GM11168 (cell line): Measurements from ENCODE around the gene ZNF154.

Experiments
- in situ Hi-C: fragments of 300-500 bp; cut with MboI; formaldehyde crosslinking; loops from one replicate; pipeline ENCODE4 v1.12.0; 2022; ENCODE audit warnings: low sequenced_read_pairs; ENCODE audit not compliant: unreplicated experiment

Gene ZNF154

GRCh38 chr19:57686727-57687126 lies 22.3 kb downstream of the ZNF154 start:
- in situ Hi-C loops = no loop called here

- in situ Hi-C loops = no loop called here
Observed at GRCh38 chr19:57682226-57682766, 26.7 kb downstream of the ZNF154 start.

GRCh38 chr19:57675881-57676280 lies 33.1 kb downstream of the ZNF154 start:
- in situ Hi-C loops = no loop called here

- in situ Hi-C loops = no loop called here
Observed at GRCh38 chr19:57672466-57672865, 36.5 kb downstream of the ZNF154 start.

- in situ Hi-C loops = no loop called here
Observed at GRCh38 chr19:57671124-57671895, 37.7 kb downstream of the ZNF154 start.

GRCh38 chr19:57668635-57669034 lies 40.4 kb downstream of the ZNF154 start, which contains the start of gene ZSCAN4:
TSS of gene ZSCAN4 (plus strand) at chr19:57668935. CDS start at chr19:57676146, 7,211 bp downstream.
- in situ Hi-C loops = no loop called here

- in situ Hi-C loops = no loop called here
Observed at GRCh38 chr19:57667228-57667627, 41.8 kb downstream of the ZNF154 start.

DNA sequence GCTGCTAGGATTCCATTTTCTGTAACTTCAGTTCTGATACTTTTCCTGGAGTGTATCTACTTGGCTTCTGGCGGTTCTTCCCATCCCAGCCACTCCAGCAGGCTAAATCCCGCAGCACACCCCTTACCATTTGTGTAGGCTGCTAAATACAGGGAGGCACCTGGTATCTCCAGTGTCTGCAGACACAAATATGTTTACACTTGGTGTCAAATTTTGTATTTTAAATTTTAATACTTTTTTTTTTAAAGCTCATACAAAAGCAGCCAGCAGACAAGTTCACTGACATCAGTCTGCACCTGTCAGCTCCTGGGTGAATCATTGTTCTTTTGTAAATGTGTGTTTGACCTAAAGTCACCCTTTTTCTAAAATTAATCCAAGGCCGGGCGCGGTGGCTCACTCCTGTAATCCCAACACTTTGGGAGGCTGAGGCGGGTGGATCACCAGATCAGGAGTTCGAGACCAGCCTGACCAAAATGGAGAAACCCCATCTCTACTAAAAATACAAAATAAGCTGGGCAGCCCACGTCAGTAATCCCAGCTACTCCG lies 43.7 kb downstream of the ZNF154 start:
- in situ Hi-C loops = no loop called here

GRCh38 chr19:57664269-57665127 lies 44.5 kb downstream of the ZNF154 start:
- in situ Hi-C loops = no loop called here

DNA sequence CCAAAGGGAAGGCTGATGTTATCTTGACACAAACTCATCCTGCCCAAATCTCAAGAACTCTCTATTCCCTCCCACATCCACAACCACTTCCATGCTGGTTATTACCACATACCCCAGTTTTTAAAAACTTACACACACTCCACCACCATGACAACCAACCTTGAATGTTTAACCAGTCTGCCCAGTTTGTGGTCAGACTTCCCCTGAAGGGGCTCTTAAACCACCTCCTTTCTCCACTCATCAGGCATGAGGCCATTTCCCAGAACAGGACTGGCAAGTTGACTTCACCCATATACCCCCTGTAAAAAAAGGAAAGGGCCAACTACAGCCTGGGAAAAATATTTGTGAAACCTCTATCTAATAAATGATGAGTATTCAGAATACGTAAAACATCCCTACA lies 52.7 kb downstream of the ZNF154 start:
- in situ Hi-C loops = no loop called here

DNA sequence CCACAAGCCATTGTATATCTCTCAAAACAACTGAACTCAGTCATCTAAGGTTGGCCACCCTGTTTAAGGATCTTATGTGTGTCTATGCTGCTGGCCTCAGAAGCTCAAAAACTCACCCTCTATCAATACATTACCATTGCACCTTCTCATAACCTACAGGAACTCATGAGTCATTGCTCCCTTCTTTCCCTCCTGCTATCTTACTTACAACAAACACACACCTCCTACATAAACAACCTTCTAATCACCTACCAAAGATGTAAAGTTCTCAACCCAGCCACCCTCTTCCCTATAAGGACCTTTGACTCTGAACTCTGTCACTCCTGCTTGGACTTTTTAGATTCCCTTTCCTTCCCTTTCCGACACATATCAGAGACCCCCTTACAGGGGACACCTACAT lies 53.6 kb downstream of the ZNF154 start:
- in situ Hi-C loops = no loop called here

DNA sequence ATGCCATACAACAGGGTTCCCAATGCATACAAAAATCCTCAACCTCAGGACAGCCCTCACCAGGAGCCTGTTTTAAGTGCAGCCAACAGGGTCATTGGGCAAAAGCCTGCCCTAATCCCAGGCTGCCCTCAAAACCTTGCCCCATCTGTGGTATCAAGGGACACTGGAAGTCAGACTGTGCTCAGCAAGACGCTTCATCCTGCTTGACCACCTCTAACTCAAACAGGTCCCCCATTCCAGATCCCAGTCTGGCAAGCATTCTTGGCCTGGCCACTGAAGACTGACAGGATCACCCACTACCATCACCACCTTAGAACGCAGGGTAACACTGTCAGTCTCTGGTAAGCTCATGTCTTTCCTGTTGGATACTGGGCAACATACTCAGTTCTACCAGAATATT lies 55.3 kb downstream of the ZNF154 start:
- in situ Hi-C loops = no loop called here

DNA sequence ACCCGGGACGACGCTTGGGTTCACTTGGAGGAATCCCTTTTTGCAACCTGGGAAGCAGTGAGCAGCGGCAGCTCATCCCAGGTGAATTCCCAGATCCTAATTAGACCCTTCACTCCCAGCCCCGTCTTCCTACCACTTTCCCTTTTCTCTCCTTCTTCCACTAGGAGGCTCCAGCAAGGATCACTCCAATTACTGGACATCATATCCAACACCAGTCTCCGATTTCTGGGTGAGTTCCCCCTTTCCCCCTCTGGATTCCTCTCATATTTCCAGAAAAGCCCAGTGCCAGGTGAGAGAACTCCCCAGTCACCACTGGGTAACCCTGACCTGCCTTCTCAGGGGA lies 57.4 kb downstream of the ZNF154 start:
- in situ Hi-C loops = no loop called here

- in situ Hi-C loops = no loop called here
Observed at GRCh38 chr19:57648331-57649003, 60.5 kb downstream of the ZNF154 start.
